DOHH2 (cell line): ENCODE results near the gene IL23R.

Source experiments
- H3F3A ChIP-seq: fragments of 200-600 bp; sonication (generic), shearing (Covaris generic); 2 replicates; pipeline ENCODE4 v1.6.0; 2016; ENCODE audit warnings: antibody characterized with exemption, mild to moderate bottlenecking; ENCODE audit not compliant: control insufficient read depth, insufficient read depth
- H3K27ac ChIP-seq: fragments of 200-600 bp; sonication (generic); 2 replicates; pipeline ENCODE4 v1.5.1; 2014; ENCODE audit warnings: low read depth, mild to moderate bottlenecking, low read length, moderate library complexity
- H3K27me3 ChIP-seq: fragments of 200-600 bp; sonication (generic); 2 replicates; pipeline ENCODE4 v1.6.1; 2014; ENCODE audit warnings: mild to moderate bottlenecking, low read length, mixed read lengths; ENCODE audit not compliant: control insufficient read depth
- H3K36me3 ChIP-seq: fragments of 200-600 bp; sonication (generic); 2 replicates; pipeline ENCODE4 v1.6.1; 2014; ENCODE audit warnings: mild to moderate bottlenecking, low read length, moderate library complexity, mixed read lengths; ENCODE audit not compliant: control insufficient read depth
- H3K4me1 ChIP-seq: fragments of 200-600 bp; sonication (generic); 2 replicates; pipeline ENCODE4 v1.6.1; 2014; ENCODE audit warnings: mild to moderate bottlenecking, low read length, mixed read lengths; ENCODE audit not compliant: control insufficient read depth
- H3K4me2 ChIP-seq: fragments of 200-600 bp; sonication (generic); 2 replicates; pipeline ENCODE4 v1.6.0; 2014; ENCODE audit warnings: mild to moderate bottlenecking, low read length, moderate library complexity
- H3K4me3 ChIP-seq: fragments of 200-600 bp; sonication (generic); 2 replicates; pipeline ENCODE4 v1.5.1; 2014; ENCODE audit warnings: mild to moderate bottlenecking, low read length, mixed read lengths
- H3K79me2 ChIP-seq: fragments of 200-600 bp; sonication (generic); 2 replicates; pipeline ENCODE4 v1.6.1; 2014; ENCODE audit warnings: mild to moderate bottlenecking, low read length, mixed read lengths; ENCODE audit not compliant: control insufficient read depth
- H3K9me2 ChIP-seq: fragments of 200-600 bp; sonication (generic); replicated peaks from 2 replicates; pipeline ENCODE4 v1.6.1; 2014; ENCODE audit warnings: mild to moderate bottlenecking, low read length, mixed read lengths; ENCODE audit not compliant: control insufficient read depth
- H3K9me3 ChIP-seq: fragments of 200-600 bp; sonication (generic); 2 replicates; pipeline ENCODE4 v1.6.1; 2014; ENCODE audit warnings: antibody characterized with exemption, low read length, mixed read lengths; ENCODE audit not compliant: control insufficient read depth, insufficient read depth
- H4K20me1 ChIP-seq: fragments of 200-600 bp; sonication (generic); 2 replicates; pipeline ENCODE4 v1.6.0; 2014; ENCODE audit warnings: low read depth, mild to moderate bottlenecking, antibody characterized with exemption, low read length, moderate library complexity; ENCODE audit not compliant: control insufficient read depth, insufficient read depth
- EZH2phosphoT487 ChIP-seq: fragments of 200-600 bp; sonication (generic); IDR thresholded peaks from 2 replicates; pipeline ENCODE4 v1.6.1; 2017; ENCODE audit warnings: borderline replicate concordance, mild to moderate bottlenecking, antibody characterized with exemption, low read length, moderate library complexity, mixed read lengths
- TF ChIP-seq, protein P1 (sequence below): fragments of 200-600 bp; sonication (generic); IDR thresholded peaks from one replicate; pipeline ENCODE4 v1.5.1; 2014; ENCODE audit warnings: antibody characterized with exemption, mild to moderate bottlenecking, low read depth, low read length; ENCODE audit not compliant: poor library complexity, severe bottlenecking

IL23R gene

DNA sequence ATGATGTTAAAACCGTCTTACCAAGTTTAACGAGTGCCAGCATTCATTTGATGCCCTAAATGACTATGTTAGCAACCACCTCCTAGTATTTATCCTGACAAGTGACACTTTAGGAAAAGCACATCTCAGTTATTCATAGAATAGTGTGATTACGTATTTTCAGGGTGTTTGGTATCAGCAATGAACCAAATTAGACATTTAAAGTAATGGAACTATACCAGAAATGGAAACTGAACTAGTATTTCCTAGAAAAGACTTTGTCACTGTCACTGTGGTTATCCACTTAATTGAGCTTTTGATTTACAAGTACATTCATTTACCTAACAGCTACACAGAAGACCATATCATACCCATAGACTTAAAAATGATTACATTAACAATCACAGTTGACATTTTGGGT is 137.8 kb downstream of the IL23R start:
- no peak overlapping the region for H3K27ac ChIP-seq
- H3K36me3 ChIP-seq, result no peaks in the 10 kb centered on the region
- H3K9me3 ChIP-seq, result no peaks in the 10 kb centered on the region
- H3K27me3 ChIP-seq, result 0 out of 2 replicates have a peak, but pooled peaks cover 3% of the 10 kb centered on the region
- no peaks in the 10 kb centered on the region for H3K79me2 ChIP-seq
- TF ChIP-seq, protein P1, sequence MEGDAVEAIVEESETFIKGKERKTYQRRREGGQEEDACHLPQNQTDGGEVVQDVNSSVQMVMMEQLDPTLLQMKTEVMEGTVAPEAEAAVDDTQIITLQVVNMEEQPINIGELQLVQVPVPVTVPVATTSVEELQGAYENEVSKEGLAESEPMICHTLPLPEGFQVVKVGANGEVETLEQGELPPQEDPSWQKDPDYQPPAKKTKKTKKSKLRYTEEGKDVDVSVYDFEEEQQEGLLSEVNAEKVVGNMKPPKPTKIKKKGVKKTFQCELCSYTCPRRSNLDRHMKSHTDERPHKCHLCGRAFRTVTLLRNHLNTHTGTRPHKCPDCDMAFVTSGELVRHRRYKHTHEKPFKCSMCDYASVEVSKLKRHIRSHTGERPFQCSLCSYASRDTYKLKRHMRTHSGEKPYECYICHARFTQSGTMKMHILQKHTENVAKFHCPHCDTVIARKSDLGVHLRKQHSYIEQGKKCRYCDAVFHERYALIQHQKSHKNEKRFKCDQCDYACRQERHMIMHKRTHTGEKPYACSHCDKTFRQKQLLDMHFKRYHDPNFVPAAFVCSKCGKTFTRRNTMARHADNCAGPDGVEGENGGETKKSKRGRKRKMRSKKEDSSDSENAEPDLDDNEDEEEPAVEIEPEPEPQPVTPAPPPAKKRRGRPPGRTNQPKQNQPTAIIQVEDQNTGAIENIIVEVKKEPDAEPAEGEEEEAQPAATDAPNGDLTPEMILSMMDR, result no peak
- TF ChIP-seq EZH2phosphoT487, result no peak
- no peaks in the 10 kb centered on the region for H4K20me1 ChIP-seq
- H3K4me3 ChIP-seq, result no peak overlapping the region
- no peaks in the 10 kb centered on the region for H3F3A ChIP-seq
- no peaks in the 10 kb centered on the region for H3K9me2 ChIP-seq
- H3K4me1 ChIP-seq, result no peaks in the 10 kb centered on the region
- H3K4me2 ChIP-seq, result no peak overlapping the region

DNA sequence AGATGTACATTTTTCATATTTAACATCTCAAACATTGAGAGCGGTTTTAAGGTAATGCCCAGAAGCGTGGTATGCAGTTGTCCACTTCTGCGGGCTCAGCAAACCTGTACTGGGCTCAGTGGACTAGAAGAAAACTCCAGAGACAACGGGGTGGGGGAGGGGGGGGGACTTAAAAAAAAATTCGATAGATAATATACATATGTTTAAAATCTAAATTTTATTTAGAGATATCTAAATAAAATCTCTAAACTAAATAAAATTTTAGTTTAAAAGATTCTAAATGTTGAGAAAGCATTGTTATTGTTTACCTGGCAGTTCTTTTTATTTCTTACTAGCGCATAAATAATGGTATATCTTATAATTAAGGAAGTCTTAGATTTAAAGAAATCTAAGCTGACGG is 140.3 kb downstream of the IL23R start:
- no peak overlapping the region for H3K4me3 ChIP-seq

DNA sequence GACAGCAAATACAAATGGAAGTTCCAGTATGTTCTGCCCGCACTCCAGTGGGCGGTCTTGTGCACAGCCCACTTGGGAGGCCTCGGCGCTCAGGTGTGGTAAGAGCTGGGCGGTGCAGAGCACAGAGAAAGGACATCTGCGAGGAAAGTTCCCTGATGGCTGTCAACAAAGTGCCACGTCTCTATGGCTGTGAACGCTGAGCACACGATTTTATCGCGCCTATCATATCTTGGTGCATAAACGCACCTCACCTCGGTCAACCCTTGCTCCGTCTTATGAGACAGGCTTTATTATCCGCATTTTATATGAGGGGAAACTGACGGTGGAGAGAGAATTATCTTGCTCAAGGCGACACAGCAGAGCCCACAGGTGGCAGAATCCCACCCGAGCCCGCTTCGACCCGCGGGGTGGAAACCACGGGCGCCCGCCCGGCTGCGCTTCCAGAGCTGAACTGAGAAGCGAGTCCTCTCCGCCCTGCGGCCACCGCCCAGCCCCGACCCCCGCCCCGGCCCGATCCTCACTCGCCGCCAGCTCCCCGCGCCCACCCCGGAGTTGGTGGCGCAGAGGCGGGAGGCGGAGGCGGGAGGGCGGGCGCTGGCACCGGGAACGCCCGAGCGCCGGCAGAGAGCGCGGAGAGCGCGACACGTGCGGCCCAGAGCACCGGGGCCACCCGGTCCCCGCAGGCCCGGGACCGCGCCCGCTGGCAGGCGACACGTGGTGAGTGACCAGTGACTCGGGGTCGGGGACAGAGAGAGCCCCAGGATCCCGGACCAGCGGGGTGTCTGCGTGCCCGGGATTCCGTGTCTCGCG is 141.2 kb downstream of the IL23R start, which contains the start of gene IL12RB2:
IL12RB2 (plus strand) TSS at position 623 of the 810 bp plus-strand sequence. CDS start 12,496 bp downstream, outside the sequence.
- H3K4me1 ChIP-seq, result no peaks in the 10 kb centered on the region
- no peaks in the 10 kb centered on the region for H3K9me2 ChIP-seq
- no peak within 1 kb of the TSS for H3K4me2 ChIP-seq
- H3K4me3 ChIP-seq, result no peak within 1 kb of the TSS
- H4K20me1 ChIP-seq, result no peaks in the 10 kb centered on the region
- no peaks in the 10 kb centered on the region for H3K9me3 ChIP-seq
- no peaks in the 10 kb centered on the region for H3K79me2 ChIP-seq
- no peaks in the 10 kb centered on the region for H3K36me3 ChIP-seq
- H3K27ac ChIP-seq, result no peak within 1 kb of the TSS
- 0 out of 2 replicates have a peak, but pooled peaks cover under 1% of the 10 kb centered on the region for H3K27me3 ChIP-seq
- TF ChIP-seq, protein P1, result no peak
- TF ChIP-seq EZH2phosphoT487, result no peak
- no peaks in the 10 kb centered on the region for H3F3A ChIP-seq

More for the DNA sequence above, 140.3 kb downstream of the IL23R start:
- Histone ChIP-seq H3K9me3 (no peaks in the 10 kb centered on the region), H3K27ac (no peak overlapping the region), H3F3A (no peaks in the 10 kb centered on the region), H4K20me1 (no peaks in the 10 kb centered on the region), H3K36me3 (no peaks in the 10 kb centered on the region), H3K4me2 (no peak overlapping the region), H3K9me2 (no peaks in the 10 kb centered on the region), H3K79me2 (no peaks in the 10 kb centered on the region), H3K27me3 (0 out of 2 replicates have a peak, but pooled peaks cover 3% of the 10 kb centered on the region), H3K4me1 (no peaks in the 10 kb centered on the region)
- TF ChIP-seq EZH2phosphoT487, result no peak
- TF ChIP-seq, protein P1, result no peak
